Activated CD4-positive, alpha-beta memory T cell treated with anti-CD3 and anti-CD28 coated beads for 36 hours (primary cell): ENCODE measurements around the gene RHCE. TPM values are rescaled to one million over a fixed set of nuclear protein-coding genes. Genes with fewer than 3 reads are reported as not detected.
"Not testable (repeated sequence)": the region's sequence is repeated elsewhere in the genome, so short reads cannot be mapped to it uniquely, and the experiment has no call there.

Experiments
- CTCF ChIA-PET: fragments of 350-600 bp; sonication (Branson Sonifier 250); formaldehyde crosslinking; loops from one replicate; lab custom pipeline; 2021; ENCODE audit warnings: antibody characterized with exemption, inconsistent platforms; lab: Charles Lee
- POLR2A ChIA-PET: fragments of 350-600 bp; sonication (Branson Sonifier 250); formaldehyde crosslinking; loops from one replicate; lab custom pipeline; 2021; ENCODE audit warnings: antibody characterized with exemption; lab: Charles Lee
- DNase-seq: peaks from one replicate; pipeline ENCODE4 v3.0.0-alpha.2; 2020
- H3K27ac Mint-ChIP-seq: one replicate; pipeline ENCODE4 v1.8.0; 2021; ENCODE audit warnings: mixed read lengths
- H3K27me3 Mint-ChIP-seq: one replicate; pipeline ENCODE4 v1.8.0; 2021; ENCODE audit warnings: mixed read lengths
- H3K36me3 Mint-ChIP-seq: one replicate; pipeline ENCODE4 v1.8.0; 2021; ENCODE audit warnings: mixed read lengths
- H3K4me1 Mint-ChIP-seq: one replicate; pipeline ENCODE4 v1.8.0; 2021; ENCODE audit warnings: low read depth, mixed read lengths
- H3K4me3 Mint-ChIP-seq: one replicate; pipeline ENCODE4 v1.8.0; 2021; ENCODE audit warnings: mild to moderate bottlenecking, mixed read lengths
- H3K9me3 Mint-ChIP-seq: one replicate; pipeline ENCODE4 v1.8.0; 2021; ENCODE audit warnings: mixed read lengths
- intact Hi-C: fragments of 100-400 bp; cut with micrococcal nuclease; formaldehyde crosslinking; loops from one replicate; pipeline ENCODE4 v1.15.1; 2023
- total RNA-seq, 2 experiments: library from RNA; stranded (reverse); gene quantifications; one replicate each; pipeline ENCODE4 v1.2.3, GENCODE V29; 2021

The RHCE gene
- total RNA-seq, 2 experiments from 2014 or later: 0.44 to 0.45 TPM

GRCh38 chr1:25383875-25384274 is 36.8 kb downstream of the RHCE start:
- DNase-seq, H3K27ac Mint-ChIP-seq, H3K36me3 Mint-ChIP-seq, H3K27me3 Mint-ChIP-seq, POLR2A ChIA-PET, CTCF ChIA-PET, intact Hi-C loops, H3K4me1 Mint-ChIP-seq, H3K9me3 Mint-ChIP-seq, H3K4me3 Mint-ChIP-seq: not testable (repeated sequence)

- H3K9me3 Mint-ChIP-seq, H3K4me1 Mint-ChIP-seq, H3K4me3 Mint-ChIP-seq, CTCF ChIA-PET, POLR2A ChIA-PET, DNase-seq, H3K27me3 Mint-ChIP-seq, intact Hi-C loops, H3K27ac Mint-ChIP-seq, H3K36me3 Mint-ChIP-seq: not testable (repeated sequence)
Measured at GRCh38 chr1:25383090-25383489, 37.5 kb downstream of the RHCE start.

GRCh38 chr1:25382543-25382942 is 38.1 kb downstream of the RHCE start:
- intact Hi-C loops, H3K4me3 Mint-ChIP-seq, H3K27ac Mint-ChIP-seq, DNase-seq, CTCF ChIA-PET, H3K4me1 Mint-ChIP-seq, H3K9me3 Mint-ChIP-seq, H3K27me3 Mint-ChIP-seq, POLR2A ChIA-PET, H3K36me3 Mint-ChIP-seq: not testable (repeated sequence)

GRCh38 chr1:25378367-25378766 is 42.3 kb downstream of the RHCE start:
- H3K4me3 Mint-ChIP-seq, H3K4me1 Mint-ChIP-seq, DNase-seq, H3K9me3 Mint-ChIP-seq, CTCF ChIA-PET, H3K36me3 Mint-ChIP-seq, H3K27me3 Mint-ChIP-seq, intact Hi-C loops, POLR2A ChIA-PET, H3K27ac Mint-ChIP-seq: not testable (repeated sequence)

GRCh38 chr1:25371757-25372156 is 48.9 kb downstream of the RHCE start:
- H3K27ac Mint-ChIP-seq, H3K27me3 Mint-ChIP-seq, H3K4me1 Mint-ChIP-seq, H3K36me3 Mint-ChIP-seq, CTCF ChIA-PET, POLR2A ChIA-PET, H3K4me3 Mint-ChIP-seq, DNase-seq, H3K9me3 Mint-ChIP-seq, intact Hi-C loops: not testable (repeated sequence)

GRCh38 chr1:25369691-25370271 is 50.8 kb downstream of the RHCE start:
- H3K36me3 Mint-ChIP-seq, H3K27me3 Mint-ChIP-seq, H3K4me3 Mint-ChIP-seq, H3K4me1 Mint-ChIP-seq, H3K9me3 Mint-ChIP-seq, POLR2A ChIA-PET, DNase-seq, intact Hi-C loops, H3K27ac Mint-ChIP-seq: not testable (repeated sequence)
- CTCF ChIA-PET: interaction anchor here (0.7 kb wide), 1 partner anchor 9 kb away, joined by 3 read pairs; no protein-coding TSS in a partner anchor

GRCh38 chr1:25369241-25369640 is 51.4 kb downstream of the RHCE start:
- POLR2A ChIA-PET: no interaction called here

GRCh38 chr1:25362634-25363559 is 57.7 kb downstream of the RHCE start:
- CTCF ChIA-PET, H3K27me3 Mint-ChIP-seq, POLR2A ChIA-PET, H3K9me3 Mint-ChIP-seq, intact Hi-C loops, H3K27ac Mint-ChIP-seq, DNase-seq, H3K4me3 Mint-ChIP-seq: not testable (repeated sequence)
- Mint-ChIP-seq H3K36me3 (peaks cover 21% of the 10 kb centered on the region), H3K4me1 (peaks cover 12% of the 10 kb centered on the region)

More at GRCh38 chr1:25369241-25369640, 51.4 kb downstream of the RHCE start:
- no peak overlapping the region for H3K27ac Mint-ChIP-seq
- intact Hi-C loops: no loop called here
- no peaks in the 10 kb centered on the region for H3K4me1 Mint-ChIP-seq
- DNase-seq: no peak
- H3K36me3 Mint-ChIP-seq: no peaks in the 10 kb centered on the region
- CTCF ChIA-PET: interaction anchor here (0.7 kb wide), 1 partner anchor 9 kb away, joined by 3 read pairs; no protein-coding TSS in a partner anchor
- H3K9me3 Mint-ChIP-seq: no peaks in the 10 kb centered on the region
- no peaks in the 10 kb centered on the region for H3K27me3 Mint-ChIP-seq
- no peak overlapping the region for H3K4me3 Mint-ChIP-seq

GRCh38 chr1:25361901-25362300 is 58.7 kb downstream of the RHCE start:
- ChIA-PET POLR2A (no interaction called here), CTCF (no interaction called here)
- intact Hi-C loops: no loop called here
- no peak for DNase-seq
- H3K36me3 Mint-ChIP-seq: peaks cover 26% of the 10 kb centered on the region
- peaks cover 20% of the 10 kb centered on the region for H3K4me1 Mint-ChIP-seq
- peak overlapping the region; percentile 21 for H3K27ac Mint-ChIP-seq
- no peaks in the 10 kb centered on the region for H3K27me3 Mint-ChIP-seq
- H3K4me3 Mint-ChIP-seq: no peak overlapping the region
- no peaks in the 10 kb centered on the region for H3K9me3 Mint-ChIP-seq

GRCh38 chr1:25360596-25361581 is 59.7 kb downstream of the RHCE start:
- CTCF ChIA-PET: interaction anchor here (0.8 kb wide), 1 partner anchor 9 kb away, joined by 3 read pairs; no protein-coding TSS in a partner anchor
- H3K27me3 Mint-ChIP-seq: no peaks in the 10 kb centered on the region
- POLR2A ChIA-PET: no interaction called here
- H3K9me3 Mint-ChIP-seq: no peaks in the 10 kb centered on the region
- peaks cover 26% of the 10 kb centered on the region for H3K36me3 Mint-ChIP-seq
- peaks cover 30% of the 10 kb centered on the region for H3K4me1 Mint-ChIP-seq
- intact Hi-C loops: no loop called here
- H3K27ac Mint-ChIP-seq: peak overlapping the region; percentile 33
- H3K4me3 Mint-ChIP-seq: no peak overlapping the region
- no peak for DNase-seq

- intact Hi-C loops: loop anchor here (5.0 kb wide), 1 partner anchor 115 kb away; no protein-coding TSS in a partner anchor
- Mint-ChIP-seq H3K36me3 (peaks cover 28% of the 10 kb centered on the region), H3K4me3 (no peak overlapping the region), H3K27ac (peak overlapping the region; percentile 82), H3K9me3 (no peaks in the 10 kb centered on the region), H3K4me1 (peaks cover 35% of the 10 kb centered on the region), H3K27me3 (no peaks in the 10 kb centered on the region)
- no peak for DNase-seq
- ChIA-PET POLR2A (no interaction called here), CTCF (interaction anchor here (0.8 kb wide), 1 partner anchor 89 kb away, joined by 4 read pairs; no protein-coding TSS in a partner anchor)
Measured at GRCh38 chr1:25356848-25357247, 63.8 kb downstream of the RHCE start.
